Hepatocyte (in vitro differentiated cells): ENCODE data around the gene PRRG3. TPM values are rescaled to one million over a fixed set of nuclear protein-coding genes. Genes with fewer than 3 reads are reported as not detected.

Experiments
- DNase-seq: peaks from one replicate; pipeline ENCODE4 v3.0.0-alpha.2; 2016; ENCODE audit warnings: low spot score
- H2AFZ ChIP-seq: fragments of 200-600 bp; sonication (generic); 2 replicates; pipeline ENCODE4 v1.6.0; 2016; ENCODE audit warnings: antibody characterized with exemption, mild to moderate bottlenecking
- H3K27ac ChIP-seq: fragments of 200-600 bp; sonication (generic); 2 replicates; pipeline ENCODE4 v1.5.1; 2016; ENCODE audit warnings: mild to moderate bottlenecking
- H3K27me3 ChIP-seq: fragments of 200-600 bp; sonication (generic); 2 replicates; pipeline ENCODE4 v1.6.1; 2016
- H3K36me3 ChIP-seq: fragments of 200-600 bp; sonication (generic); replicated peaks from 2 replicates; pipeline ENCODE4 v1.5.1; 2016; ENCODE audit warnings: low read depth; ENCODE audit not compliant: insufficient read depth
- H3K4me1 ChIP-seq: fragments of 200-600 bp; sonication (generic); 2 replicates; pipeline ENCODE4 v1.5.1; 2016; ENCODE audit warnings: mild to moderate bottlenecking, moderate library complexity; ENCODE audit not compliant: insufficient read depth
- H3K4me2 ChIP-seq: fragments of 200-600 bp; sonication (generic); 2 replicates; pipeline ENCODE4 v1.6.0; 2016
- H3K4me3 ChIP-seq: fragments of 200-600 bp; sonication (generic); 2 replicates; pipeline ENCODE4 v1.5.1; 2016; ENCODE audit warnings: mild to moderate bottlenecking
- H3K79me2 ChIP-seq: fragments of 200-600 bp; sonication (generic); 2 replicates; pipeline ENCODE4 v1.6.0; 2017; ENCODE audit warnings: mild to moderate bottlenecking
- H3K9me2 ChIP-seq: fragments of 200-600 bp; sonication (generic); replicated peaks from 2 replicates; pipeline ENCODE4 v1.6.0; 2017; ENCODE audit warnings: mild to moderate bottlenecking; ENCODE audit not compliant: insufficient read depth
- H3K9me3 ChIP-seq: fragments of 200-600 bp; sonication (generic); 2 replicates; pipeline ENCODE4 v1.5.1; 2016; ENCODE audit warnings: low read depth, mild to moderate bottlenecking
- H4K20me1 ChIP-seq: fragments of 200-600 bp; sonication (generic); 2 replicates; pipeline ENCODE4 v1.6.0; 2016; ENCODE audit warnings: mild to moderate bottlenecking; ENCODE audit not compliant: insufficient read depth, poor library complexity, severe bottlenecking
- CTCF ChIP-seq: fragments of 200-600 bp; sonication (generic); IDR thresholded peaks from 2 replicates; pipeline ENCODE4 v1.5.1; 2016; ENCODE audit warnings: antibody characterized with exemption, mild to moderate bottlenecking; ENCODE audit not compliant: poor library complexity
- EZH2 ChIP-seq: fragments of 200-600 bp; sonication (generic); IDR thresholded peaks from 2 replicates; pipeline ENCODE4 v1.6.1; 2016; ENCODE audit warnings: antibody characterized with exemption, mild to moderate bottlenecking, borderline replicate concordance
- EZH2phosphoT487 ChIP-seq: fragments of 200-600 bp; sonication (generic); IDR thresholded peaks from one replicate; pipeline ENCODE4 v1.6.1; 2018; ENCODE audit warnings: antibody characterized with exemption, mild to moderate bottlenecking, low read depth, moderate library complexity; ENCODE audit not compliant: unreplicated experiment, severe bottlenecking
- WGBS: methylation state at CpG from one replicate; pipeline ENCODE4 v1.1.6; 2016; ENCODE audit warnings: low lambda C conversion rate; ENCODE audit errors: missing lambda C conversion rate; 5-methylcytosine and 5-hydroxymethylcytosine counted together
- polyA plus RNA-seq: library from polyadenylated mRNA; unstranded; fragments of >200 nt; fragmentation: Nextera tagmentation; extraction: Ambion mirVana; gene quantifications from 2 replicates; pipeline ENCODE4 v1.2.1, GENCODE V29; 2016
- total RNA-seq: library from RNA; depleted of rRNA; stranded (reverse); fragments of >200 nt; gene quantifications from 2 replicates; pipeline ENCODE4 v1.2.3, GENCODE V29; 2014

PRRG3 gene
- total and polyA plus RNA-seq, 2 experiments from 2014 or later: 0.17 to 0.22 TPM

- Histone ChIP-seq H3K79me2 (no peaks in the 10 kb centered on the region), H3K27ac (no peak overlapping the region), H3K4me3 (no peak overlapping the region), H3K4me1 (no peaks in the 10 kb centered on the region), H3K9me3 (no peaks in the 10 kb centered on the region), H4K20me1 (no peaks in the 10 kb centered on the region), H3K36me3 (no peaks in the 10 kb centered on the region), H3K4me2 (no peak overlapping the region), H3K9me2 (no peaks in the 10 kb centered on the region), H2AFZ (no peak overlapping the region), H3K27me3 (no peaks in the 10 kb centered on the region)
- WGBS: 50% methylated on average over 2 of the region's 2 CpGs
- no peak for TF ChIP-seq EZH2phosphoT487
- TF ChIP-seq CTCF: no peak
- no peak for TF ChIP-seq EZH2
- DNase-seq: no peak
Observed at GRCh38 chrX:151735219-151735618, 40.0 kb downstream of the PRRG3 start.

- WGBS: 79% methylated on average over 6 of the region's 6 CpGs
- no peak overlapping the region for H3K27ac ChIP-seq
- H3K27me3 ChIP-seq: no peaks in the 10 kb centered on the region
- no peak overlapping the region for H3K4me2 ChIP-seq
- no peaks in the 10 kb centered on the region for H3K36me3 ChIP-seq
- H2AFZ ChIP-seq: no peak overlapping the region
- DNase-seq: no peak
- H3K9me2 ChIP-seq: no peaks in the 10 kb centered on the region
- no peak overlapping the region for H3K4me3 ChIP-seq
- TF ChIP-seq CTCF (no peak), EZH2phosphoT487 (no peak)
- H3K4me1 ChIP-seq: no peaks in the 10 kb centered on the region
- no peaks in the 10 kb centered on the region for H4K20me1 ChIP-seq
- no peaks in the 10 kb centered on the region for H3K79me2 ChIP-seq
- H3K9me3 ChIP-seq: no peaks in the 10 kb centered on the region
Observed at GRCh38 chrX:151736685-151737084, 41.4 kb downstream of the PRRG3 start.

- no peak for DNase-seq
- no peaks in the 10 kb centered on the region for H3K4me1 ChIP-seq
- H3K4me3 ChIP-seq: no peak overlapping the region
- no peaks in the 10 kb centered on the region for H3K9me3 ChIP-seq
- H4K20me1 ChIP-seq: no peaks in the 10 kb centered on the region
- H3K36me3 ChIP-seq: no peaks in the 10 kb centered on the region
- no peak overlapping the region for H3K4me2 ChIP-seq
- H3K79me2 ChIP-seq: no peaks in the 10 kb centered on the region
- TF ChIP-seq EZH2: no peak
- TF ChIP-seq EZH2phosphoT487: no peak
- TF ChIP-seq CTCF: no peak
- no peaks in the 10 kb centered on the region for H3K9me2 ChIP-seq
- H3K27me3 ChIP-seq: no peaks in the 10 kb centered on the region
- H3K27ac ChIP-seq: no peak overlapping the region
- WGBS: 71% methylated on average over 5 of the region's 5 CpGs
- H2AFZ ChIP-seq: no peak overlapping the region
Observed at GRCh38 chrX:151737494-151737893, 42.2 kb downstream of the PRRG3 start.

GRCh38 chrX:151738751-151739150 lies 43.5 kb downstream of the PRRG3 start:
- Histone ChIP-seq H3K9me3 (no peaks in the 10 kb centered on the region), H3K27ac (no peak overlapping the region), H3K36me3 (no peaks in the 10 kb centered on the region), H3K4me1 (no peaks in the 10 kb centered on the region), H3K79me2 (no peaks in the 10 kb centered on the region), H3K4me2 (no peak overlapping the region), H3K4me3 (no peak overlapping the region), H4K20me1 (no peaks in the 10 kb centered on the region), H2AFZ (no peak overlapping the region), H3K27me3 (no peaks in the 10 kb centered on the region), H3K9me2 (no peaks in the 10 kb centered on the region)
- TF ChIP-seq CTCF (no peak), EZH2 (no peak), EZH2phosphoT487 (no peak)
- WGBS: 75% methylated on average over 7 of the region's 7 CpGs
- DNase-seq: no peak
